Left ventricle myocardium superior (tissue), 1 donor: ENCODE measurements around the gene TRIB2. TPM values are rescaled to one million over a fixed set of nuclear protein-coding genes. Genes with fewer than 3 reads are reported as not detected.

Source experiments
- ATAC-seq: fragments of 200-7000 bp; cut with Tn5 transposase; one replicate; pipeline ENCODE4 v1.9.1; 2020; ENCODE audit warnings: mild to moderate bottlenecking, moderate library complexity
- DNase-seq: peaks from one replicate; pipeline ENCODE4 v3.0.0-alpha.2; 2020
- intact Hi-C: fragments of 100-400 bp; cut with micrococcal nuclease; formaldehyde crosslinking; loops from one replicate; pipeline ENCODE4 v1.11.0; 2022
- total RNA-seq: library from RNA; stranded (reverse); fragmentation: NEBNext Ultra II Directional; extraction: Animal tissue kit (Norgen Biotek cat#: 25700); gene quantifications from one replicate; pipeline ENCODE4 v1.2.1, GENCODE V29; 2021
- donor health status: DM: no; HTN: yes; CAD: no; lungs with severe emphysema.

TRIB2 gene
- total RNA-seq, 1 donor from 2014 or later: 29.4 TPM

DNA sequence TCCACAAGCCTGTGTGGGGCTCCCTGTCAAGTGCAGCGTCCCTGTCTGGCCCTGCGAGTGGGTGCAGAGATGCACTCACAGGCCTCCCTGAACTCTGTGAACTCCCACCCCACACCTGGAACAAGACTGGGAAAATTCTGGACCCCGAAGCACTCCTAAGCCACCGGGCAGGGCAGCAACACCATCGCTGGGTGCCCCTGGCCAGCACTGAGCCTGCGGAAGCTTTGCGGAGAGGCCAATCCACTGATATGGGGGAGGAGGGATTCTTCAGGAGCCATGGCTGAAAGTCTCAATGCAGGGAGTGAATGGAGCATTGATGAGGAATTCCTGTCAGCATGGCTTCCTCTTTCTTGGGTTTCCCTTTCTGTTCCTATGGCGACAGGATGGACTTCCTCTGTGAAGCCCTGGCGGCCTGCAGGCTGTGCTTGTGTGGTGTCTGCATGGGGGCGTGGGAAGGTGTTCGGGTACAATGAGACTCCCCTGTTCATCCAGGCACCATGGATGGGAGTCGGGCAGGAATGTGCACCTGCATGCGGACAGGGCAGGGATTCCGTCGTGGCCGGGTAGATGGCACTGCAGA is 15.1 kb downstream of the TRIB2 start:
- DNase-seq: no peak
- ATAC-seq: no peak
- intact Hi-C loops: loop anchor here (10.0 kb wide), 1 partner anchor 73 kb away; no protein-coding TSS in a partner anchor

- ATAC-seq (peak; percentile 68), DNase-seq (peak; percentile 63)
- intact Hi-C loops: loop anchor here (10.0 kb wide), 1 partner anchor 72 kb away; no protein-coding TSS in a partner anchor
These were observed 15.9 kb downstream of the TRIB2 start for GRCh38 chr2:12732651-12733050.

GRCh38 chr2:12733846-12734245 is 17.1 kb downstream of the TRIB2 start:
- intact Hi-C loops: loop anchor here (10.0 kb wide), 1 partner anchor 71 kb away; no protein-coding TSS in a partner anchor
- peak; percentile 81 for ATAC-seq
- peak; percentile 80 for DNase-seq

DNA sequence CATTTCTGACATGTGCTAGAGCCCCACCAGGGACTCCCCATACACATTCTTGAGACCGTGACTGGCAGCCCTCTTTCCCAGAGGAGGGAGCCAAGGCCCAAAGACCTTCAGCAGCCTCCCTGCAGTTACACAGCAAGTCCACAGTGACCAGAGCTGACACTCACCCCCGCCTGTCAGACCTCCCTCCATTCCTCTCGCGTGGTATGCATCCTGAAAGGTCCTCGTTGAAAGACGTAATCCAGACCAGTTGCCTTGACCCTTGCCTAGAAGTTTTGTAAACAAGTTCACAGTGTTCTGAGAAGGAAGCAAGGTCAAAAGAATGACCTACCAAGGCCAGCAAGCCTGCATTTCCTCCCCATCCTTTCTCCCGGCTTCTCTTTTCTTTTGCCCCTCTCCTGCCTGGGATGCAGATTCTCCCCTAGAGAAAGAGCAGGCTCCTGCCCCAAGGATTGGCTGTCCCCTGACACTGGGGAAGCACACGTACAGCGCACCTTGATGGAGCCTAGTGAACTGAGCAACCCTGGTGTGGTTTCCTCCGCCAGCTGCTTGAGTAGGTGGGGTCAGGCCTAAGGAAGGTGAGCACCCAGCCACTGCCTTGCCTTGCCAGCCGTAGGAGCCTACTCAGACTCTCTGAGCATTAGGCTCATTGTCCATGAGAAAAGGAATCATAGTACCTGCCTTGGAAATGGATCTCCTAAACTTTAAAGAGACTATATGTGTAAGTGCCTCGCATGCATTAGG is 18.3 kb downstream of the TRIB2 start:
- DNase-seq: peak; percentile 65
- ATAC-seq: peak; percentile 60
- intact Hi-C loops: loop anchor here (10.0 kb wide), 1 partner anchor 70 kb away; no protein-coding TSS in a partner anchor

DNA sequence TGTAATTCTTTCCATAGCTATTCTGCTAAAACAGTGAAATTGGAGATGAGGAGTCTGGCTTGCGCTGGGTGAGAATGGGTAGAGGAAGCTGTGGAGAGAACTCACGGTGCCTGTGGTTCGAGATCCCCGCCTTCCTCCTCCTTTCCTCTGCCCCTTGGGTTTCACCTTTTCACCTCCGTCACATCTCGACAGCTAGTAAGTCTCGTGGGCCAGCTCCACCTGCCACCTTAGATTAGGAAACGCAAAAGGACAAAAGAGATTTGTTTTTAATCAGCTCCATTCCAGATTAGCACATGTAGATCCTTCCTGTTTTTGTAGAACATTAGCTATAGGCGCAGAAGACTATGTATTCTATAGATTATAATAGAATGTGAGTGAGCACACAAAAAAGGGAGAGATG is 20.6 kb downstream of the TRIB2 start:
- ATAC-seq: no peak
- intact Hi-C loops: loop anchor here (10.0 kb wide), 1 partner anchor 68 kb away; no protein-coding TSS in a partner anchor
- DNase-seq: no peak

DNA sequence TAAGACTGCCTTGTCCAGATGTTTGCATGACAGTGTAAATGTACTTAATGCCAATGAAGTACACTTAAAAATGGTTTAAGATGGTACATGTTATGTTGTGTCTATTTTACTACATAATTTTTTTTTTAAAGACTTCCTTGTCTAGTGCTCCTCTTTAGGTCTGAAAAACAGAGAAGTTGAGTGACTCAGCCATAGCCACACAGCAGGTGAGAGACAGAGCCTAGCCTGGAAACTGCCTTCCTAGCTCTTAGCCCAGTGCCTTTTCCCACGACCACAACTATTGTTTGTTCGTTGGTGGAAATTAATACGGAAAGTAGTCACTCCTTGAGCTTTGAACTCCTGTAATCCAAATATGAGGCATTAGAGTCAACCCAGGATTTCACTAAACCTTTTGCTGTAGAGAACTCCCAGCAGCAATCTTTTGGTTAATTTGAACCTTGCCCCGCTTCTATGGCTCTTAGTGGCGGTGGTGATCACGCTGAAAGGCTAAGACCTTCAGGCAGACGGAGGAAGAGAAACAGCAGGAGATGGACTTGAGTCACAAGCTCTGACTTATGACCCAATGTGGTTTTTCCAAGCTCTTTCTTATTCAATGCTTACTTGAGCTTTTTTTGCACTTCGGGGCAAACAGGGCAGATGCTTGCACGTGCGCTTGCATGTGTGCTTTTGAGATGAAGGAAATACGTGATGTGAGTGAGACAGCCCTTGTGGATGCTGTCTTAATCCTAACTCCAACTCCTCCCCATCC is 21.2 kb downstream of the TRIB2 start:
- intact Hi-C loops: loop anchor here (10.0 kb wide), 1 partner anchor 67 kb away; no protein-coding TSS in a partner anchor
- no peak for ATAC-seq

GRCh38 chr2:12739721-12740254 is 23.1 kb downstream of the TRIB2 start:
- no peak for DNase-seq
- no peak for ATAC-seq
- intact Hi-C loops: loop anchor here (10.0 kb wide), 1 partner anchor 65 kb away; no protein-coding TSS in a partner anchor

More for the DNA sequence above, 21.2 kb downstream of the TRIB2 start:
- no peak for DNase-seq

DNA sequence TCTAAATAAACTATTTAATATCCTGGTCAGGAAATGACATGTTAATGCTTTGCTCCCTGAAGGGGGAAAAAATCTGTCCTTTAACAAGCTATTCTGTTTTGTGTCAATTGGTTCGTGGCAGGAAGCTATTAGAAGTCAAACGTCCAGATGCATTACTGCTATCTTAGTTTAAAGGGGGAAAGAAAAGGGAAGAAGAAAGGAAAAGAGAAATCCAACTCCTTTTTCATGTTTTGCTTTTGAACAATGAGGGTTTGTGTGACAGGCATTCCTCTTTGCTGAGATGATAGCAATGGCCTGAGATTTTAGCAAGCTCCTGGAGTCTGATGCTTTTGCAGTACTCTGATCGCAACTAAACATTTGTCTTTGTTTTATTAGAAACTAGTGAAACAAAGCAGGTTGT is 24.6 kb downstream of the TRIB2 start:
- ATAC-seq: no peak
- intact Hi-C loops: no loop called here
- DNase-seq: no peak

- DNase-seq (no peak), ATAC-seq (no peak)
- intact Hi-C loops: no loop called here
These were observed 26.2 kb downstream of the TRIB2 start for GRCh38 chr2:12742891-12743290.

GRCh38 chr2:12750166-12750905 is 33.6 kb downstream of the TRIB2 start:
- no peak for DNase-seq
- no peak for ATAC-seq
- intact Hi-C loops: no loop called here

DNA sequence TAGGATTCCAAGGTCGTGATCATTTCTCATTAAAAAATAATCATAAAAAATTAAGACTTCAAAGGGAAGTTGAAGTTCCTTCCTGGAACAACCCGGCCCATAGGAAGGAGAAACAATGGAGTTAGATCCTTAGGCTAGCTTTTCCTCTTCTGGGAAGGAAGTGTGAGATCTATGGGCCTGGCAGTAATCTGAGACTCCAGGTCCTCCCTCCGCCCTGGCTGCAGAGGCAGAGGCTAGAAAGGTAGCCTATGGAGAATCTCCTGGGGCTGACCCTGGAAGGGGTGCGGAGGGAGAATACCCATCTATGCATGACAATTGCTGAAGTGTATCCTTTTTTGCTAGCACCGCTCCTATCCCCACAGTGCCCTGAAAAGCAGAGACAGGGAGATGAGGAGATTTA is 37.9 kb downstream of the TRIB2 start:
- ATAC-seq: peak; percentile 44
- intact Hi-C loops: no loop called here
- no peak for DNase-seq

- intact Hi-C loops: no loop called here
- ATAC-seq (no peak), DNase-seq (no peak)
These were observed 38.6 kb downstream of the TRIB2 start for GRCh38 chr2:12755384-12755783.

GRCh38 chr2:12759248-12759647 is 42.5 kb downstream of the TRIB2 start:
- intact Hi-C loops: no loop called here
- ATAC-seq (peak; percentile 63), DNase-seq (no peak)

DNA sequence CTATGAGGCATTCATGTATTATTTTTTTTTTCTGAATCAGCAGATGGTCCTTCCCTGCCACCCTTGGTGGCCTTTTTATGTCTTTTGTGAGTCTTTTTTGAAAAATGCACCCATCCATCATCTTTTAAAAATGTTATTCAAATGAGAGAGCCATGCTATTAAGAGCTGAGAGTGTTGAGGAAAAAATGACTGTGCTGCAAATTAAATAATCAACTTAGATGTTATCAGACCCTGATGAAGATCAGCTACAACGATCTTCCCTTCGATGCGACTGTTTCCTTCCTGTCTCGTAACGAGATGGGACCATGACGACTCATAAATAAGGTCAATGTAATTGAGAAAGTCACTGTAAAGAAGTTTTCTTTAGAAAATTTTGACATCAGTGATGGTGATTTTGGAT is 44.4 kb downstream of the TRIB2 start:
- intact Hi-C loops: no loop called here
- DNase-seq (no peak), ATAC-seq (no peak)

DNA sequence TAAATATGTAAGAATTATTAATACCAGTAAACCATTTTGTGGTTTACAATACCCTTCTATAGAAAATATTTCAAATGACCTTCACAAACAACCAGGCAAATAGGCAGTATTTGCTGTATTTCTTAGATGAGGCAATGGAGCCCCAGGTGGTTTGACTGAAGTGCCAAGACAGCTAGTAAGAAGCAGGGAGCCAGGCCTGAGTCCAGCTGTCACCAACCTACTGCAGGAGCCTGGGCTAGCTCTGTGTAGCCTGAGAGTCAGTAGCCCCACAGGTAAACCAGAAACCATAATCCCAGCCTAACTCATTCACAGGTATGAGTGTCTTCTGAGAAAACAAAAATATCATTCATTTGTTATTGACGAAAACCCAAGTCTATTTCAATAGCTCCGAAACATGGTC is 45.6 kb downstream of the TRIB2 start:
- intact Hi-C loops: no loop called here
- DNase-seq: no peak
- no peak for ATAC-seq

DNA sequence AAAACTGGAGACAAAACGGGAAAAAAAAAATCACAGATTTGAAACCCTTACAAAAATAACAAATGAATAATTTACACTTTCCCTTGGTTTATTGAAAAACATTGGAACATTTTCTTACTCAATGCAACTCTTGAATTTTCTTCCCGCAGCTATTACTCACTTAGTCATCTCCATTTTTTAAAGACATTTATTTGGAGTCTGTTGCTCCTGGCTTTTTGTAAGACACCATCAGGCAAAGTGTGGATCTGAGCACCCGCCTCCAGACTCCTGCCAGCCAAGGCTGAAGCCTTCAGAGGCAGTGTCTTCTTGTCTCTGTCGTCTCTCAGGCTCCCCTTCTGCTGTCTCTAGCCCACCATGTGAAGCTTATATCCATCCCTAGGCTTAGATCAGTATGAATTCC is 46.2 kb downstream of the TRIB2 start:
- intact Hi-C loops: no loop called here
- DNase-seq (no peak), ATAC-seq (no peak)

- intact Hi-C loops: no loop called here
- no peak for DNase-seq
- ATAC-seq: no peak
These were observed 46.8 kb downstream of the TRIB2 start for GRCh38 chr2:12763486-12763885.

- ATAC-seq (peak; percentile 34), DNase-seq (no peak)
- intact Hi-C loops: no loop called here
These were observed 47.5 kb downstream of the TRIB2 start for GRCh38 chr2:12764075-12764730.
